ACC112 (cell line): Measurements from ENCODE around the gene PCSK1N.
A peak's percentile ranks its signal among the peaks of the same experiment; 100 is the strongest.
"Not testable (repeated sequence)": the region's sequence is repeated elsewhere in the genome, so short reads cannot be mapped to it uniquely, and the experiment has no call there.

ENCODE experiments used
- H2AFZ ChIP-seq: fragments of 200-600 bp; sonication (generic); one replicate; pipeline ENCODE4 v1.6.0; 2017; ENCODE audit warnings: antibody characterized with exemption, low read length; ENCODE audit not compliant: unreplicated experiment
- H3K27ac ChIP-seq: fragments of 200-600 bp; sonication (generic); 2 replicates; pipeline ENCODE4 v1.5.1; 2014; ENCODE audit warnings: low read depth, mild to moderate bottlenecking, antibody characterized with exemption, low read length, moderate library complexity
- H3K27me3 ChIP-seq: fragments of 200-600 bp; sonication (generic); 2 replicates; pipeline ENCODE4 v1.6.1; 2014; ENCODE audit warnings: mild to moderate bottlenecking, antibody characterized with exemption, low read length, moderate library complexity, mixed read lengths; ENCODE audit not compliant: insufficient read depth
- H3K36me3 ChIP-seq: fragments of 200-600 bp; sonication (generic); 2 replicates; pipeline ENCODE4 v1.6.1; 2016; ENCODE audit warnings: mild to moderate bottlenecking, antibody characterized with exemption, low read length, moderate library complexity, mixed read lengths; ENCODE audit not compliant: insufficient read depth
- H3K4me1 ChIP-seq: fragments of 200-600 bp; sonication (generic); one replicate; pipeline ENCODE4 v1.6.1; 2016; ENCODE audit warnings: low read length, mixed read lengths; ENCODE audit not compliant: insufficient read depth, unreplicated experiment, control insufficient read depth
- H3K4me3 ChIP-seq: fragments of 200-600 bp; sonication (generic); 2 replicates; pipeline ENCODE4 v1.5.1; 2014; ENCODE audit warnings: mild to moderate bottlenecking, low read depth, low read length
- H3K79me2 ChIP-seq: fragments of 200-600 bp; sonication (generic); one replicate; pipeline ENCODE4 v1.6.0; 2016; ENCODE audit warnings: low read length; ENCODE audit not compliant: control insufficient read depth, unreplicated experiment, insufficient read depth

PCSK1N gene

DNA sequence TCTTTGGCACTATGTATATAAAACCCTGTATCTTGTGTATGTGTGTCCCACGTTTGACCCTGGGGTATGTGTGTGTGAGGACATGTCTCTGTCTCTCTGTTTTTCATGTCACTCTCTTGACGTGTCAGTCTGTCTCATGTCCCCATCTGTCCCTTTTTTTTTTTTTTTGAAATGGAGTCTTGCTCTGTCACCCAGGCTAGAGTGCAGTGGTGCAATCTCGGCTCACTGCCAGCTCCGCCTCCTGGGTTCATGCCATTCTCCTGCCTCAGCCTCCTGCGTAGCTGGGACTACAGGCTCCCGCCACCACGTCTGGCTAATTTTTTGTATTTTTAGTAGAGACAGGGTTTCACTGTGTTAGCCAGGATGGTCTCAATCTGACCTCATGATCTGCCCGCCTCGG is 16.0 kb downstream of the PCSK1N start:
- not testable (repeated sequence) for H3K36me3 ChIP-seq

DNA sequence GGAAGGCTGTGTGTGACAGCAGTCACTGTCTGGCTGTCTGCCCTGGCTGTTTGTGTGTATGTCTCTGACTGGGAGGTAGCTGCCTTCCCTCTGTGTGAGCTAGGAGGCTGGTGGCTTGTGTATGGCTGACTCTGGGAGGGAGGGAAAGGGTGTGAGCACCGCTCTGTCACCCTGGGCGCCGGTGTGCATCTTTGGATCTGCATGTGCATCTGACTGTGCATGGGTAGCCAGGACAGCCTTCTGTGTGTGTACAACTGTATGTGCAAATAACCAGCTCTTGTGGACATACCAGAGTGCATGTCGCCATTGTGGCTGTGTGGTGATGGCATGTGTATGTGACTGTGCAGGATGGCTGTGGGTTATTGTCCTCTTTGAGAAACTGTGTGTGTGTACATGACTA is 16.5 kb downstream of the PCSK1N start:
- Histone ChIP-seq H3K36me3 (no peaks in the 10 kb centered on the region), H3K4me1 (no peaks in the 10 kb centered on the region), H3K27ac (no peak overlapping the region), H3K79me2 (no peaks in the 10 kb centered on the region), H3K4me3 (no peak overlapping the region), H2AFZ (no peak overlapping the region), H3K27me3 (no peaks in the 10 kb centered on the region)

More for the DNA sequence above, 16.0 kb downstream of the PCSK1N start:
- not testable (repeated sequence) for H3K4me3 ChIP-seq, H3K27me3 ChIP-seq, H3K27ac ChIP-seq, H3K79me2 ChIP-seq, H2AFZ ChIP-seq, H3K4me1 ChIP-seq

DNA sequence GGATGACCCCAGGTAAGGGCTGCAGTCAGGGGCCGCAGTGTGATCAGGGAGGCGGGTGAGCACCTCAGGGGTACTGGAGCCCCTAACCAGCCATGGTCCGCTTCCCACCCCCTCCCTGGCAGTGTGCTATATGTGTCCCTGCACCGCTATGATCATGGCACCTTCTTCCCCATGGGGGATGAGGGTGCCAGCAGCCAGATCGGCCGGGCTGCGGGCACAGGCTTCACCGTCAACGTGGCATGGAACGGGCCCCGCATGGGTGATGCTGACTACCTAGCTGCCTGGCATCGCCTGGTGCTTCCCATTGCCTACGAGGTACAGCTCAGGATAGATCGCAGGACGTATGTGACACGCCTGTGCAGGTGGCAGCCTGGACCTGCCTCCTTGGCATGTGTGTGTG is 17.3 kb downstream of the PCSK1N start:
- no peaks in the 10 kb centered on the region for H3K27me3 ChIP-seq
- no peaks in the 10 kb centered on the region for H3K36me3 ChIP-seq
- no peak overlapping the region for H2AFZ ChIP-seq
- no peaks in the 10 kb centered on the region for H3K79me2 ChIP-seq
- no peak overlapping the region for H3K4me3 ChIP-seq
- H3K27ac ChIP-seq = no peak overlapping the region
- no peaks in the 10 kb centered on the region for H3K4me1 ChIP-seq

DNA sequence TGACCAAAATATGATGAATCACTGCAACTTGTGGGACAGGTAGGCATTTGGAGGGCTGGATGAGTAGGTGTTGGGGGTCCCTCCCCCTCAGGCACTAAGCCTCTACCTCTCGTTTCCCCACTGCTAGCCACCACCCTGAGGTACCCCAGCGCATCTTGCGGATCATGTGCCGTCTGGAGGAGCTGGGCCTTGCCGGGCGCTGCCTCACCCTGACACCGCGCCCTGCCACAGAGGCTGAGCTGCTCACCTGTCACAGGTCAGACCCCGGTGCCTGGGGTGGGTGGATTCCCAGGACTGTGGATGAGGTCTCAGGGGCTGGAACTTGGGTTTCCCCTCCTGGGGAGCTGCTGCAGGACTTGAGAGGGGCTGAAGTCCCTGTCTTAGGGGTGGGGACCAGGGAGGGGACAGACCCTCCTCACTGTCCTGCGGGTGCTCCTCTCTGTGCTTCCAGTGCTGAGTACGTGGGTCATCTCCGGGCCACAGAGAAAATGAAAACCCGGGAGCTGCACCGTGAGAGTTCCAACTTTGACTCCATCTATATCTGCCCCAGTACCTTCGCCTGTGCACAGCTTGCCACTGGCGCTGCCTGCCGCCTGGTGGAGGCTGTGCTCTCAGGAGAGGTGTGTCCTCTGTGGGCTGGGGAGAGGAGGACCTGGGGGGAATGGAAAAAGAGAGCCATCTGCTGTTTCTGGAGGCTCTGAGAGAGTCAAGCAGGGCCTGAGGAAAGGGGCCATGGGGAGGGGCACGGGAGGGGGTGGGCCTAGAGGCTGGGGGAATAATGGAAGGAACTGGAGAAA is 19.2 kb downstream of the PCSK1N start:
- no peaks in the 10 kb centered on the region for H3K36me3 ChIP-seq
- no peaks in the 10 kb centered on the region for H3K79me2 ChIP-seq
- no peaks in the 10 kb centered on the region for H3K27me3 ChIP-seq
- no peaks in the 10 kb centered on the region for H3K4me1 ChIP-seq
- no peak overlapping the region for H3K4me3 ChIP-seq
- no peak overlapping the region for H2AFZ ChIP-seq
- no peak overlapping the region for H3K27ac ChIP-seq

DNA sequence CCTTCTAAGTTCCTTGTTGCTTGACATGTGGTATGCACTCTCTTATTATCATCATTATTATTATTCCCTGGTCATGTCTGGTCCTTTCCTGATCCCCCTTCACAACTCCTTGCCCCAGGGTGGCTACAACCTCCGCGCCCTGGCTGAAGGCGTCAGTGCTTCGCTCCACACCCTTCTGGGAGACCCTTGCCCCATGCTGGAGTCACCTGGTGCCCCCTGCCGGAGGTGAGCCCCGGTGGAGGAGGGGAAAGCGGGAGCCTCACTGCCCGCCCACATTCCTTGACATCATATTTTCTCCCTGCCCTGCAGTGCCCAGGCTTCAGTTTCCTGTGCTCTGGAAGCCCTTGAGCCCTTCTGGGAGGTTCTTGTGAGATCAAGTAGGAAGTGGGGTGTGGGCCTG is 20.1 kb downstream of the PCSK1N start:
- H3K4me3 ChIP-seq = no peak overlapping the region
- H3K27ac ChIP-seq = no peak overlapping the region
- H3K36me3 ChIP-seq = no peaks in the 10 kb centered on the region
- H3K27me3 ChIP-seq = no peaks in the 10 kb centered on the region
- no peaks in the 10 kb centered on the region for H3K4me1 ChIP-seq
- no peaks in the 10 kb centered on the region for H3K79me2 ChIP-seq
- no peak overlapping the region for H2AFZ ChIP-seq

DNA sequence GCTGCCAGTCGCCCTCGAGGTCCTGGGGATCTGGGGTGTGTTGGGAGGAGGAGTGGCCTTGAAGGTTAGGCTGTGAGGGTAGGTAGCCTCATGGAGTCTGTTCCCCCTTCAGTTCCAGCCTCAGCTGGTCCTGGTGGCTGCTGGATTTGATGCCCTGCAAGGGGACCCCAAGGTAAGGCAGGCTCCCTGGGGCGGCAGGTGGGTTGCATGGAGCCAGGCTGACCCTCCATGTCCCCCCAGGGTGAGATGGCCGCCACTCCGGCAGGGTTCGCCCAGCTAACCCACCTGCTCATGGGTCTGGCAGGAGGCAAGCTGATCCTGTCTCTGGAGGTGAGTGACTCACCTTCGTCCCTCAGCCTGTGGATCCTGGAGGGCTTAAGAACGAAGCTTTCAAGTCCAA is 20.7 kb downstream of the PCSK1N start:
- Histone ChIP-seq H3K4me3 (no peak overlapping the region), H3K79me2 (no peaks in the 10 kb centered on the region), H2AFZ (no peak overlapping the region), H3K27me3 (no peaks in the 10 kb centered on the region), H3K36me3 (no peaks in the 10 kb centered on the region), H3K27ac (no peak overlapping the region), H3K4me1 (no peaks in the 10 kb centered on the region)

DNA sequence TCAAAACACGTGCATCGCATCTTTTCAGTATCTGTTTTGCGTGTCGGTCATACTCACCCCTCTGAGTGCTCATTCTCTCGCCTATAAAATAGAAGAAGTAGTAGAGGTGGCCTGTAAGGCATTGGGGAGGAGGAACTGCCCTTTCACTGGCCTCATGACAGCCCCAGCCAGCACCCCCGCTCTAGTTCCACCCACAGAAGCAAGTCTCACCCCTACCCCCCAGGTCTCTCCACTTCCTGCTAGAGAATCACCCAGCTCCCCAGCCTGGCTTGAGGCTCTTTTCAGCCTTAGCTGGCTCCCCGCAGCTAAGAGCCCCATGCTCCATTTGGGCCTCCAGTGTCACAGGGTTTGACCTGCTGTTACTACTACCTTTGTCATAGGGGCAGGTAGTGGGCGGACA is 21.8 kb downstream of the PCSK1N start:
- no peak overlapping the region for H2AFZ ChIP-seq
- H3K27ac ChIP-seq = no peak overlapping the region
- H3K4me1 ChIP-seq = no peaks in the 10 kb centered on the region
- no peaks in the 10 kb centered on the region for H3K79me2 ChIP-seq
- no peaks in the 10 kb centered on the region for H3K27me3 ChIP-seq
- H3K36me3 ChIP-seq = no peaks in the 10 kb centered on the region
- no peak overlapping the region for H3K4me3 ChIP-seq

DNA sequence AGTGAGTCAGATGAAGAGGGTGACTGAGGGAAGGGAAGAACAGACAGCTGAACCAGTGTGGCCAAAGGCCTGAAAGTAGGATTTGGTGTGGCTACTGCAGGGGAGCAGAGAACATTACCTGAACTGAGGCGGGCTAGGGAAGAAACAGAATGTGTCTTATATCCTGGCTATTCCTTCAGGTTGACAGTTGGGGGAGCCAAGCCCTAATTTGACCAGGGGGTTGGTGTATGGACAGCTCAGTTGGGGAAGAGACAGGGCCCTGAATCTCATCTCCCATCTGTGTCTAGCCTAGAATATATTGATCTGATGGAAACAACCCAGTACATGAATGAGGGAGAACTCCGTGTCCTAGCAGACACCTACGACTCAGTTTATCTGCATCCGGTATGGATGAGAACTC is 29.3 kb downstream of the PCSK1N start:
- no peak overlapping the region for H2AFZ ChIP-seq

DNA sequence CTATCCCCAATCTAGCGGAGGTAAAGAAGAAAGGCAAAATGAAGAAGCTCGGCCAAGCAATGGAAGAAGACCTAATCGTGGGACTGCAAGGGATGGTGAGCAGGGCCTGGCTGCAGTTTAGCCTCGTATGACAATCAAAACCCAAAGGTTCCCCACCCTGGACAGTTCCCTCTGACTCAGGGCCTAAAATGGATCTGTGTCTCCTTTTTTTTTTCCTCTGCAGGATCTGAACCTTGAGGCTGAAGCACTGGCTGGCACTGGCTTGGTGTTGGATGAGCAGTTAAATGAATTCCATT is 32.6 kb downstream of the PCSK1N start:
- Histone ChIP-seq H3K4me3 (peak overlapping the region; percentile 81), H3K4me1 (peaks cover 7% of the 10 kb centered on the region)

More for the DNA sequence above, 29.3 kb downstream of the PCSK1N start:
- no peaks in the 10 kb centered on the region for H3K36me3 ChIP-seq
- H3K27me3 ChIP-seq = no peaks in the 10 kb centered on the region
- H3K4me1 ChIP-seq = no peaks in the 10 kb centered on the region
- no peaks in the 10 kb centered on the region for H3K79me2 ChIP-seq
- no peak overlapping the region for H3K4me3 ChIP-seq
- no peak overlapping the region for H3K27ac ChIP-seq

DNA sequence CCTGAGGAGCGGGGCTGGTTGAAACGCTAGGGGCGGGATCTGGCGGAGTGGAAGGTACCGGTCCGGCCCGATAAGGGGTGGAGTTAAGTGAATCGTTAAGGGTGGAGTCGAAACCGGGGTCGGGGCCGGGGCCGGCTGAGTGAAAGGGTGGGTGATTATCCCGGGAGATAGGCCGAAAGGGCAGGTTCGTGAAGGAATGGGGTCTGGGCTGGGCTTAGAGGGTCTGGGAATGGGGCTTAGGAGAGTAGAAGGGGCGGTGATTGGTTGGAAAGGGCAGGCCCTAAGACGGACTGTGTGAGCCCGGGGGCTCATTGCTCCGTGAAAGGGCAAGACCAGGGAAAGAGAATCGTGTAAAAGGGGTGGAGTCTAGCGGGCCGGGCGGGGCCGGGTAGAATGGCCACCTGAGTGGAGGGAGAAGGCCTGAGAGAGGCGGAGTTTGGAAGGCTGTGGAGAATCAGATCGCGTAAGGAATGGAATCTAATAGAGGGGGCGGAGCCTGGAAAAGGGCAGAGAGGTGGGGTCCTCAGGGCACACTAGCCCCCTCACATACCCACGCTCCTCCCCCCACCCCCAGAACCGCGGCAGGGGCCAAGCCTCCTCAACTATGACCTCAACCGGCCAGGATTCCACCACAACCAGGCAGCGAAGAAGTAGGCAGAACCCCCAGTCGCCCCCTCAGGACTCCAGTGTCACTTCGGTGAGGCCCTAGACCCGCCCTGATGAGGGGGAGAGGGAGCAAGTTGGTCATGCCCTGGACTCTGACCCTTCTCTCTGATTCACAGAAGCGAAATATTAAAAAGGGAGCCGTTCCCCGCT is 33.1 kb downstream of the PCSK1N start:
- peak overlapping the region; percentile 51 for H2AFZ ChIP-seq
- H3K27ac ChIP-seq = peak overlapping the region; percentile 95
- no peaks in the 10 kb centered on the region for H3K27me3 ChIP-seq

More for the DNA sequence above, 32.6 kb downstream of the PCSK1N start:
- Histone ChIP-seq H2AFZ (no peak overlapping the region), H3K27me3 (no peaks in the 10 kb centered on the region), H3K27ac (peak overlapping the region; percentile 95; the same call in 1 of the 2 replicates), H3K36me3 (no peaks in the 10 kb centered on the region), H3K79me2 (no peaks in the 10 kb centered on the region)

More for the DNA sequence above, 33.1 kb downstream of the PCSK1N start:
- no peaks in the 10 kb centered on the region for H3K36me3 ChIP-seq
- no peaks in the 10 kb centered on the region for H3K79me2 ChIP-seq
- peak overlapping the region; percentile 81 for H3K4me3 ChIP-seq
- H3K4me1 ChIP-seq = peaks cover 7% of the 10 kb centered on the region
